ENCODE measurements around the gene PLS3. TPM values are rescaled to one million over a fixed set of nuclear protein-coding genes. Genes with fewer than 3 reads are reported as not detected.

Gene PLS3
- total and polyA plus RNA-seq, 4 donors: 63.1 to 221 (median 116) TPM

DNA sequence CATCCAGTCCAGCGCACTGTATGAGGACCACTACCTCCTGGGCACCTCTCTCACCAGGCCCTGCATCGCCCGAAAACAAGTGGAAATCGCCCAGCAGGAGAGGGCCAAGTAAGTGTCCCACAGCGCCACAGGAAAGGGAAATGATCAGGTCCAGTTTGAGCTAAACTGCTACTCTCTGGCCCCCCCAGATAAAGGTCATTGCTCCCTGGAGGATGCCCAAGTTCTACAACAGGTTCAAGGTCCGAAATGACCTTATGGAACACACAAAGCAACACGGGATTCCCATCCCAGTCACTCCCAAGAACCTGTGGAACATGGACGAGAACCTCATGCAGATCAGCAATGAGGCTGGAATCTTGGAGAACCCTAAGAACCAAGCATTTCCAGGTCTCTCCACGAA lies 104.1 kb downstream of the PLS3 start:
- no peak for ATAC-seq (ENCODE audit: insufficient read depth, low FRiP score)

DNA sequence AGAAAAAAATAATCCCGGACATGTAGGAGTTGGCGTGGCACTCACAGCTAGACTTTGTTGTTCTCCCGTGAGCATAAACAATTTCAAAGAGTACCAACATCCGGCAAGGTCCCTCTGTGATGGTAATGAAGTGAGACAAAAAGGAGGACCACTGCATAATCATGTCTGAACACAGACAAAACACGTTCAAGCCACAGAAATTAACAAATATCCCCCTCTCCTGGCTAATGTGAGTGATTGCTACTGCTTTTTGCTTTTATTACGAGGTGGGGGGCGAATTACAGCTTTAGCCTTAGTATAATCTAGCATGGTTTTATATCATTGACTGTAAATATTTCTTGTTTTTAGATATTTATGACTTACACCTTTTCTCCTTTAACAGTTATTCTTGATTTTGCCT lies 118.5 kb downstream of the PLS3 start:
- peak; percentile 23 to 77 (median 68) for DNase-seq

More for the DNA sequence above, 104.1 kb downstream of the PLS3 start:
- no peak for DNase-seq
- H3K27ac ChIP-seq (ENCODE audit: low read depth in 1 of 2, low read length in 1 of 2): no peak overlapping the region
- 86 to 97% methylated on average over 5 to 9 of the region's 9 CpGs for WGBS, 2 donors
- peaks cover 0 to 2% (median 0%) of the 10 kb centered on the region in 4 donors for H3K9me3 ChIP-seq (ENCODE audit: control insufficient read depth in 4 of 4, insufficient read depth in 3 of 4, low read length in 3 of 4)
- TF ChIP-seq, protein P1, sequence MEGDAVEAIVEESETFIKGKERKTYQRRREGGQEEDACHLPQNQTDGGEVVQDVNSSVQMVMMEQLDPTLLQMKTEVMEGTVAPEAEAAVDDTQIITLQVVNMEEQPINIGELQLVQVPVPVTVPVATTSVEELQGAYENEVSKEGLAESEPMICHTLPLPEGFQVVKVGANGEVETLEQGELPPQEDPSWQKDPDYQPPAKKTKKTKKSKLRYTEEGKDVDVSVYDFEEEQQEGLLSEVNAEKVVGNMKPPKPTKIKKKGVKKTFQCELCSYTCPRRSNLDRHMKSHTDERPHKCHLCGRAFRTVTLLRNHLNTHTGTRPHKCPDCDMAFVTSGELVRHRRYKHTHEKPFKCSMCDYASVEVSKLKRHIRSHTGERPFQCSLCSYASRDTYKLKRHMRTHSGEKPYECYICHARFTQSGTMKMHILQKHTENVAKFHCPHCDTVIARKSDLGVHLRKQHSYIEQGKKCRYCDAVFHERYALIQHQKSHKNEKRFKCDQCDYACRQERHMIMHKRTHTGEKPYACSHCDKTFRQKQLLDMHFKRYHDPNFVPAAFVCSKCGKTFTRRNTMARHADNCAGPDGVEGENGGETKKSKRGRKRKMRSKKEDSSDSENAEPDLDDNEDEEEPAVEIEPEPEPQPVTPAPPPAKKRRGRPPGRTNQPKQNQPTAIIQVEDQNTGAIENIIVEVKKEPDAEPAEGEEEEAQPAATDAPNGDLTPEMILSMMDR (IDR thresholded peaks at IDR 0.05; ENCODE audit: control extremely low read depth, extremely low read depth): no peak
- H3K4me1 ChIP-seq (ENCODE audit: control insufficient read depth in 5 of 5, insufficient read depth in 5 of 5, low read length in 5 of 5): no peaks in the 10 kb centered on the region
- peaks cover 0 to 11% (median 10%) of the 10 kb centered on the region in 3 donors for H3K27me3 ChIP-seq (ENCODE audit: control insufficient read depth in 3 of 3, insufficient read depth in 3 of 3, low read length in 2 of 3)
- H3K36me3 ChIP-seq (ENCODE audit: control insufficient read depth in 4 of 4, insufficient read depth in 4 of 4, low read length in 4 of 4): no peaks in the 10 kb centered on the region
- no peak overlapping the region for H3K9ac ChIP-seq (ENCODE audit: insufficient read depth in 1 of 2, low read length in 2 of 2)
- no peak overlapping the region for H3K4me3 ChIP-seq

DNA sequence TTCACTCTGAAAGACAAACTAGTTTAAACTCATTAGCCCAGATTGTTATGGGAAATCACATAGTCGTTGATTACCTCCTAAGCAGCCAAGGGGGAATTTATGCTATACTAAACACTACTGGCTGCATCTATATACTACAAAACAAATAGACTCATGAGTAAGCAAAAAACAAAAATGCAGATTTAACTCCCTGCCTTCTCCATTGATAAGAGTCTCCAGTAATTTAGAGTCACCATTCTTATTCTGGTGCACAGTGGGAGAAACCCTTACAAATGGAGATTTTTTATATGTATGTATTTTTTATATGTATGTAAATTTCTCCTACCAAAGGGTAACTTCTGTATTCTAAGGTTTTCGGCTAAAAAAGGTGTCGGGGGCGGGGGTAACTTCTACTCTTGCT lies 126.6 kb downstream of the PLS3 start:
- no peaks in the 10 kb centered on the region for H3K9me3 ChIP-seq (ENCODE audit: control insufficient read depth in 4 of 4, insufficient read depth in 3 of 4, low read length in 3 of 4)
- H3K4me1 ChIP-seq (ENCODE audit: control insufficient read depth in 5 of 5, insufficient read depth in 5 of 5, low read length in 5 of 5): no peaks in the 10 kb centered on the region
- no peaks in the 10 kb centered on the region for H3K36me3 ChIP-seq (ENCODE audit: control insufficient read depth in 4 of 4, insufficient read depth in 4 of 4, low read length in 4 of 4)
- WGBS, 2 donors: 63 to 69% methylated on average over 4 of the region's 4 CpGs
- ATAC-seq (ENCODE audit: insufficient read depth, low FRiP score) (no peak), DNase-seq (peak in 1 of 3 donors; percentile 19)
- peaks cover 0 to 26% (median 12%) of the 10 kb centered on the region in 3 donors for H3K27me3 ChIP-seq (ENCODE audit: control insufficient read depth in 3 of 3, insufficient read depth in 3 of 3, low read length in 2 of 3)
- no peak overlapping the region for H3K4me3 ChIP-seq
- no peak overlapping the region for H3K9ac ChIP-seq (ENCODE audit: insufficient read depth in 1 of 2, low read length in 2 of 2)
- TF ChIP-seq, protein P1 (IDR thresholded peaks at IDR 0.05; ENCODE audit: control extremely low read depth, extremely low read depth): no peak
- no peak overlapping the region for H3K27ac ChIP-seq (ENCODE audit: low read depth in 1 of 2, low read length in 1 of 2)

More for the DNA sequence above, 118.5 kb downstream of the PLS3 start:
- Histone ChIP-seq H3K9me3 (ENCODE audit: control insufficient read depth in 4 of 4, insufficient read depth in 3 of 4, low read length in 3 of 4) (no peaks in the 10 kb centered on the region), H3K4me3 (no peak overlapping the region), H3K27ac (ENCODE audit: low read depth in 1 of 2, low read length in 1 of 2) (no peak overlapping the region), H3K27me3 (ENCODE audit: control insufficient read depth in 3 of 3, insufficient read depth in 3 of 3, low read length in 2 of 3) (peaks cover 3 to 35% (median 3%) of the 10 kb centered on the region in 3 donors), H3K9ac (ENCODE audit: insufficient read depth in 1 of 2, low read length in 2 of 2) (no peak overlapping the region), H3K36me3 (ENCODE audit: control insufficient read depth in 4 of 4, insufficient read depth in 4 of 4, low read length in 4 of 4) (no peaks in the 10 kb centered on the region), H3K4me1 (ENCODE audit: control insufficient read depth in 5 of 5, insufficient read depth in 5 of 5, low read length in 5 of 5) (no peaks in the 10 kb centered on the region)
- TF ChIP-seq, protein P1 (IDR thresholded peaks at IDR 0.05; ENCODE audit: control extremely low read depth, extremely low read depth): no peak
- WGBS, 2 donors: 13 to 17% methylated on average over 7 of the region's 7 CpGs
- ATAC-seq (ENCODE audit: insufficient read depth, low FRiP score): no peak

DNA sequence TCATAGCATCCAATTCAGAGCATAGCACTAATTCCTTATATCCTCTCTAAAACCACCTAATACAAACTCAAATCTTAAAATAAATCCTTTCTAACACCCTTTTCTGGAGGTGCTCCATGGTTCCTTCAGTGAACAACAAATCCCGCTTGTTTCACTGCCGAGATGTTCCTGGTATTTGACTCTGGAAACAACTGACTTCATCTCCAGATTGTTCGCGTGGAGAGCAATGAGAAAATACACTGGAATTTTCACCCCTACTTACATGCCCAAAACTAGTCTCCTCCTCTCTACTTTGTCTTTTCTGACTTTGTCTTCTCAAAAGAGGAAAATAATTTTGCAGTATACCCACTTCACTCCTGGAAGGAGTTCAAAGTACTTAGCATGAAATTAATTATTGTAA lies 129.0 kb downstream of the PLS3 start:
- Histone ChIP-seq H3K27me3 (ENCODE audit: control insufficient read depth in 3 of 3, insufficient read depth in 3 of 3, low read length in 2 of 3) (peaks cover 0 to 13% (median 10%) of the 10 kb centered on the region in 3 donors), H3K27ac (ENCODE audit: low read depth in 1 of 2, low read length in 1 of 2) (no peak overlapping the region)

More for the DNA sequence above, 129.0 kb downstream of the PLS3 start:
- Histone ChIP-seq H3K9ac (ENCODE audit: insufficient read depth in 1 of 2, low read length in 2 of 2) (no peak overlapping the region), H3K4me1 (ENCODE audit: control insufficient read depth in 5 of 5, insufficient read depth in 5 of 5, low read length in 5 of 5) (no peaks in the 10 kb centered on the region), H3K36me3 (ENCODE audit: control insufficient read depth in 4 of 4, insufficient read depth in 4 of 4, low read length in 4 of 4) (no peaks in the 10 kb centered on the region), H3K4me3 (no peak overlapping the region), H3K9me3 (ENCODE audit: control insufficient read depth in 4 of 4, insufficient read depth in 3 of 4, low read length in 3 of 4) (no peaks in the 10 kb centered on the region)
- peak in 1 of 3 donors; percentile 13 for DNase-seq
- TF ChIP-seq, protein P1 (IDR thresholded peaks at IDR 0.05; ENCODE audit: control extremely low read depth, extremely low read depth): no peak
- WGBS, 2 donors: 56 to 77% methylated on average over 4 of the region's 4 CpGs
- no peak for ATAC-seq (ENCODE audit: insufficient read depth, low FRiP score)
